Keratinocyte (primary cell): ENCODE results near the gene HMCN2. TPM values are rescaled to one million over a fixed set of nuclear protein-coding genes. Genes with fewer than 3 reads are reported as not detected.

Experiments
- DNase-seq: peaks from one replicate; pipeline ENCODE4 v3.0.0-alpha.2; 2011; ENCODE audit warnings: low read depth, missing footprints, low spot score
- FAIRE-seq: peaks from 2 replicates; lab custom pipeline; 2011; peaks lifted over from hg19 to GRCh38; lab: Jason Lieb, UNC
- H2AFZ ChIP-seq: 2 replicates; pipeline ENCODE4 v1.6.0; 2012; ENCODE audit warnings: low read length, control low read depth, inconsistent platforms; ENCODE audit not compliant: control insufficient read depth
- H3K27ac ChIP-seq: 2 replicates; pipeline ENCODE4 v1.5.1; 2011; ENCODE audit warnings: low read length; ENCODE audit not compliant: control insufficient read depth, insufficient read depth
- H3K27me3 ChIP-seq: 3 replicates; pipeline ENCODE4 v1.6.0; 2011; ENCODE audit warnings: low read length; ENCODE audit not compliant: control insufficient read depth, insufficient read depth; ENCODE audit errors: extremely low read depth
- H3K36me3 ChIP-seq, 2 experiments: 2 replicates in 1 of 2; 3 replicates in 1 of 2; pipeline ENCODE4 v1.5.1; 2011; ENCODE audit warnings: low read length in 2 of 2, mild to moderate bottlenecking in 1 of 2; ENCODE audit not compliant: control insufficient read depth in 2 of 2, insufficient read depth in 2 of 2; ENCODE audit errors: extremely low read depth in 1 of 2
- H3K4me1 ChIP-seq: 3 replicates; pipeline ENCODE4 v1.5.1; 2011; ENCODE audit warnings: low read length; ENCODE audit not compliant: control insufficient read depth, insufficient read depth; ENCODE audit errors: extremely low read depth
- H3K4me2 ChIP-seq: 3 replicates; pipeline ENCODE4 v1.6.0; 2011; ENCODE audit warnings: low read depth, low read length; ENCODE audit not compliant: control insufficient read depth, insufficient read depth; ENCODE audit errors: extremely low read depth
- H3K4me3 ChIP-seq, 3 experiments: fragments of 200-600 bp in 1 of 3; sonication (generic) in 1 of 3; 2 replicates in 2 of 3; 3 replicates in 1 of 3; pipeline ENCODE4 v1.5.1; 2011 to 2016; ENCODE audit warnings: low read length in 3 of 3, mild to moderate bottlenecking in 3 of 3, control low read depth in 2 of 3, inconsistent platforms in 1 of 3, low read depth in 1 of 3, mixed read lengths in 1 of 3, mixed run types in 1 of 3, moderate library complexity in 1 of 3; ENCODE audit not compliant: control insufficient read depth in 2 of 3, insufficient read depth in 2 of 3; ENCODE audit errors: extremely low read depth in 1 of 3
- H3K79me2 ChIP-seq: 2 replicates; pipeline ENCODE4 v1.6.0; 2012; ENCODE audit warnings: low read length; ENCODE audit not compliant: control insufficient read depth, insufficient read depth
- H3K9ac ChIP-seq: 3 replicates; pipeline ENCODE4 v1.6.0; 2011; ENCODE audit warnings: low read length; ENCODE audit not compliant: control insufficient read depth, insufficient read depth; ENCODE audit errors: extremely low read depth
- H3K9me1 ChIP-seq: 3 replicates; pipeline ENCODE4 v1.6.0; 2011; ENCODE audit warnings: low read length; ENCODE audit not compliant: control insufficient read depth, insufficient read depth; ENCODE audit errors: extremely low read depth
- H3K9me3 ChIP-seq: 2 replicates; pipeline ENCODE4 v1.5.1; 2012; ENCODE audit warnings: low read depth, low read length; ENCODE audit not compliant: control insufficient read depth
- H4K20me1 ChIP-seq: 3 replicates; pipeline ENCODE4 v1.6.0; 2011; ENCODE audit warnings: low read length; ENCODE audit not compliant: control insufficient read depth, insufficient read depth; ENCODE audit errors: extremely low read depth
- EZH2 ChIP-seq: IDR thresholded peaks from one replicate; pipeline ENCODE4 v1.6.1; 2012; ENCODE audit warnings: inconsistent platforms, mild to moderate bottlenecking, low read length, moderate library complexity
- dilution Hi-C: fragments of 300-500 bp; cut with MboI; formaldehyde crosslinking; loops from one replicate; pipeline ENCODE4 v1.7.0; 2020; ENCODE audit warnings: low sequenced_read_pairs; ENCODE audit not compliant: extremely low pct_ligation_motif_present
- polyA plus RNA-seq, 5 experiments: library from polyadenylated mRNA; depleted of rRNA in 3 of 5; stranded (reverse) in 3 of 5; stranded (forward) in 1 of 5; unstranded in 1 of 5; fragments of >200 nt; gene quantifications; 1 replicate in 1 of 5; 2 replicates in 3 of 5; 3 replicates in 1 of 5; pipeline versions ENCODE4 v1.2.1 to v1.2.3, GENCODE V29; 2011 to 2012; ENCODE audit warnings: missing spikeins in 2 of 5, low read depth in 1 of 5, low replicate concordance in 1 of 5
- TF ChIP-seq, protein P1 (sequence below), 3 experiments: IDR thresholded peaks in 1 of 3; conservative IDR thresholded peaks in 1 of 3; optimal IDR thresholded peaks in 1 of 3; 2 replicates in 2 of 3; 3 replicates in 1 of 3; pipeline versions ENCODE3 to v1.5.1; 2011; ENCODE audit warnings: low read length in 3 of 3, mild to moderate bottlenecking in 3 of 3, moderate library complexity in 2 of 3, control low read depth in 1 of 3, inconsistent platforms in 1 of 3; ENCODE audit not compliant: insufficient read depth in 2 of 3; ENCODE audit errors: extremely low read depth in 1 of 3

HMCN2 gene
- polyA plus RNA-seq, 1 donor (not counting 4 experiments of a cell fraction or from before 2014, with no cell fraction given) = not detected

DNA sequence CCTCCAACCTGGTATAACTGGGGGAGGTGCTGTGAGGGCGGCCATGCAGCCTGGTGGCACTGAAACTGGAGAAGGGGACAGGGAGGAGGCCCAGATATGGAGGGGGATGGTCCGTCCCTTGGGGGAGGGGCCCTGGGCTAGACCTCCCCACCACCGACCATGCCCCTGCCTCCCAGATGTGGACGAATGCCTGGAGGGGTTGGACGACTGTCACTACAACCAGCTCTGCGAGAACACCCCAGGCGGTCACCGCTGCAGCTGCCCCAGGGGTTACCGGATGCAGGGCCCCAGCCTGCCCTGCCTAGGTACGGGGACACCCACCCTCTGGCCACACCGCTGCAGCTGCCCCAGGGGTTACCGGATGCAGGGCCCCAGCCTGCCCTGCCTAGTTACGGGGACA, 163.8 kb downstream of the HMCN2 start:
- H3K9ac ChIP-seq = no peak overlapping the region
- DNase-seq (no peak), FAIRE-seq (no peak)
- peaks cover 37% of the 10 kb centered on the region for H3K4me1 ChIP-seq
- peaks cover 26% of the 10 kb centered on the region for H3K27me3 ChIP-seq
- no peak for TF ChIP-seq EZH2
- TF ChIP-seq, protein P1, sequence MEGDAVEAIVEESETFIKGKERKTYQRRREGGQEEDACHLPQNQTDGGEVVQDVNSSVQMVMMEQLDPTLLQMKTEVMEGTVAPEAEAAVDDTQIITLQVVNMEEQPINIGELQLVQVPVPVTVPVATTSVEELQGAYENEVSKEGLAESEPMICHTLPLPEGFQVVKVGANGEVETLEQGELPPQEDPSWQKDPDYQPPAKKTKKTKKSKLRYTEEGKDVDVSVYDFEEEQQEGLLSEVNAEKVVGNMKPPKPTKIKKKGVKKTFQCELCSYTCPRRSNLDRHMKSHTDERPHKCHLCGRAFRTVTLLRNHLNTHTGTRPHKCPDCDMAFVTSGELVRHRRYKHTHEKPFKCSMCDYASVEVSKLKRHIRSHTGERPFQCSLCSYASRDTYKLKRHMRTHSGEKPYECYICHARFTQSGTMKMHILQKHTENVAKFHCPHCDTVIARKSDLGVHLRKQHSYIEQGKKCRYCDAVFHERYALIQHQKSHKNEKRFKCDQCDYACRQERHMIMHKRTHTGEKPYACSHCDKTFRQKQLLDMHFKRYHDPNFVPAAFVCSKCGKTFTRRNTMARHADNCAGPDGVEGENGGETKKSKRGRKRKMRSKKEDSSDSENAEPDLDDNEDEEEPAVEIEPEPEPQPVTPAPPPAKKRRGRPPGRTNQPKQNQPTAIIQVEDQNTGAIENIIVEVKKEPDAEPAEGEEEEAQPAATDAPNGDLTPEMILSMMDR (optimal IDR thresholded peaks at IDR 0.05 in 1 of 3, IDR thresholded peaks at IDR 0.05 in 1 of 3, conservative IDR thresholded peaks at IDR 0.05 in 1 of 3; ENCODE audit: extremely low read depth in 1 of 3, insufficient read depth in 2 of 3, low read length in 3 of 3) = no peak
- no peaks in the 10 kb centered on the region for H3K36me3 ChIP-seq
- H3K9me1 ChIP-seq = no peaks in the 10 kb centered on the region
- no peaks in the 10 kb centered on the region for H4K20me1 ChIP-seq
- no peak overlapping the region for H2AFZ ChIP-seq
- no peaks in the 10 kb centered on the region for H3K79me2 ChIP-seq
- H3K9me3 ChIP-seq = peaks cover 9% of the 10 kb centered on the region
- no peak overlapping the region for H3K4me2 ChIP-seq
- dilution Hi-C loops = no loop called here
- no peak overlapping the region for H3K27ac ChIP-seq
- H3K4me3 ChIP-seq = no peak overlapping the region

DNA sequence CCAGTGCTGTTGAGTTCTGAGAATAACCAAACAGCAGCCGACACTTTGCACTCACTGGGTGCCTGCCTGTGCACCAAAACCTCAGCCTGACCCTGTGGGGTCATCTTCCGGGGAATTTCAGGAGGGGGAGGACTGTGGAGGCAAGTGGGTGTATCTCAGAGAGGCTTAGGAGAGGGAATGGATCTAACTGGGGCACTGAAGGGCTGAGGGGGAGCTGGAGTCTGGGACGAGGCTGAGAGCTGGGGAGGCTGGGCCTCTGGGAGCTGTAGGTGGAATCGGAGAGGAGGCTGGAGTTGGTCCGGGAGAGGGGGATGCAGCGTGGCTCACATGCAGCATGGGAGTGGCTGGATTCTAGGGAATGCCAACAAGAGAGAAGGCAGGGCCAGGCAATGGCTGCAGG, 164.3 kb downstream of the HMCN2 start:
- no peak for TF ChIP-seq EZH2
- TF ChIP-seq, protein P1 (optimal IDR thresholded peaks at IDR 0.05 in 1 of 3, IDR thresholded peaks at IDR 0.05 in 1 of 3, conservative IDR thresholded peaks at IDR 0.05 in 1 of 3; ENCODE audit: extremely low read depth in 1 of 3, insufficient read depth in 2 of 3, low read length in 3 of 3) = no peak

More for the DNA sequence above, 164.3 kb downstream of the HMCN2 start:
- no peak overlapping the region for H3K9ac ChIP-seq
- peaks cover 22% of the 10 kb centered on the region for H3K27me3 ChIP-seq
- H3K27ac ChIP-seq = no peak overlapping the region
- no peak for DNase-seq
- peaks cover 9% of the 10 kb centered on the region for H3K9me3 ChIP-seq
- peaks cover 37% of the 10 kb centered on the region for H3K4me1 ChIP-seq
- dilution Hi-C loops = no loop called here
- no peak for FAIRE-seq
- no peaks in the 10 kb centered on the region for H4K20me1 ChIP-seq
- H2AFZ ChIP-seq = no peak overlapping the region
- no peak overlapping the region for H3K4me3 ChIP-seq
- H3K36me3 ChIP-seq = no peaks in the 10 kb centered on the region
- H3K79me2 ChIP-seq = no peaks in the 10 kb centered on the region
- no peak overlapping the region for H3K4me2 ChIP-seq
- no peaks in the 10 kb centered on the region for H3K9me1 ChIP-seq
